ENCODE data around the gene GREM2.

- TF ChIP-seq CTCF (IDR thresholded peaks at IDR 0.05) (no peak), POLR2AphosphoS5 (IDR thresholded peaks at IDR 0.05) (no peak)
Measured at GRCh38 chr1:240539769-240540414, 72.1 kb downstream of the GREM2 start.

Data from prostate gland (tissue), 2 donors.